Panc1 (cell line): ENCODE results near the gene SMG1. TPM values are rescaled to one million over a fixed set of nuclear protein-coding genes. Genes with fewer than 3 reads are reported as not detected.
"Not testable (repeated sequence)": the region's sequence is repeated elsewhere in the genome, so short reads cannot be mapped to it uniquely, and the experiment has no call there.

ENCODE experiments used
- ATAC-seq: fragments of 200-7000 bp; cut with Tn5 transposase; 2 replicates; pipeline ENCODE4 v1.9.1; 2020; ENCODE audit warnings: mild to moderate bottlenecking, moderate library complexity
- BruUV-seq: library from RNA; stranded (reverse); fragments of 400-500 nt; replicated peaks from 2 replicates; lab custom pipeline; 2021; lab: Mats Ljungman, UMichigan
- CTCF ChIA-PET: fragments of 300-600 bp; sonication (Branson Sonifier 250); formaldehyde crosslinking; loops from one replicate; lab custom pipeline; 2022; ENCODE audit warnings: antibody characterized with exemption; lab: Charles Lee
- POLR2A ChIA-PET: fragments of 300-600 bp; sonication (Branson Sonifier 250); formaldehyde crosslinking; loops from one replicate; lab custom pipeline; 2022; ENCODE audit warnings: antibody characterized with exemption; lab: Charles Lee
- DNase-seq: peaks from one replicate; pipeline ENCODE4 v3.0.0-alpha.2; 2010; ENCODE audit warnings: low read depth, low spot score
- H3K27ac ChIP-seq: 2 replicates; pipeline ENCODE4 v1.5.1; 2011; ENCODE audit warnings: mild to moderate bottlenecking, low read length, inconsistent platforms
- H3K27me3 ChIP-seq: fragments of 200-500 bp; sonication (Bioruptor generic); 2 replicates; pipeline ENCODE4 v1.6.0; 2014; ENCODE audit warnings: low read length, inconsistent platforms; ENCODE audit not compliant: control insufficient read depth, insufficient read depth
- H3K36me3 ChIP-seq: fragments of 200-500 bp; sonication (Bioruptor generic); 2 replicates; pipeline ENCODE4 v1.5.1; 2014; ENCODE audit warnings: inconsistent platforms, mild to moderate bottlenecking, low read length, moderate library complexity; ENCODE audit not compliant: control insufficient read depth, insufficient read depth
- H3K4me1 ChIP-seq: 2 replicates; pipeline ENCODE4 v1.5.1; 2011; ENCODE audit warnings: inconsistent platforms, mild to moderate bottlenecking, low read length, moderate library complexity; ENCODE audit not compliant: control insufficient read depth, insufficient read depth
- H3K4me3 ChIP-seq, 2 experiments: 2 replicates each; pipeline ENCODE4 v1.5.1; 2011 to 2012; ENCODE audit warnings: low read depth in 2 of 2, low read length in 2 of 2, mild to moderate bottlenecking in 2 of 2, inconsistent platforms in 1 of 2, moderate library complexity in 1 of 2
- H3K9me3 ChIP-seq: fragments of 200-500 bp; sonication (Bioruptor generic); 2 replicates; pipeline ENCODE4 v1.5.1; 2014; ENCODE audit warnings: low read depth, mild to moderate bottlenecking, inconsistent platforms, low read length, moderate library complexity; ENCODE audit not compliant: control insufficient read depth, insufficient read depth
- in situ Hi-C: cut with HindIII; loops from 2 replicates; pipeline ENCODE4 v1.10.0; 2016; ENCODE audit warnings: low sequenced_read_pairs, low pct_unique_long_range_greater_than_20kb
- intact Hi-C: fragments of 100-400 bp; cut with micrococcal nuclease; formaldehyde crosslinking; loops from one replicate; pipeline ENCODE4 v1.10.0; 2022; ENCODE audit not compliant: unreplicated experiment
- total RNA-seq: library from RNA; stranded (reverse); gene quantifications from one replicate; pipeline ENCODE4 v1.2.1, GENCODE V29; 2021; ENCODE audit not compliant: unreplicated experiment
- TF ChIP-seq, protein P1 (sequence below): fragments of 450-650 bp; IDR thresholded peaks from 2 replicates; pipeline ENCODE4 v1.5.1; 2017; ENCODE audit warnings: mild to moderate bottlenecking

Gene SMG1
- total RNA-seq, 1 experiment from 2014 or later, result 113 TPM

DNA sequence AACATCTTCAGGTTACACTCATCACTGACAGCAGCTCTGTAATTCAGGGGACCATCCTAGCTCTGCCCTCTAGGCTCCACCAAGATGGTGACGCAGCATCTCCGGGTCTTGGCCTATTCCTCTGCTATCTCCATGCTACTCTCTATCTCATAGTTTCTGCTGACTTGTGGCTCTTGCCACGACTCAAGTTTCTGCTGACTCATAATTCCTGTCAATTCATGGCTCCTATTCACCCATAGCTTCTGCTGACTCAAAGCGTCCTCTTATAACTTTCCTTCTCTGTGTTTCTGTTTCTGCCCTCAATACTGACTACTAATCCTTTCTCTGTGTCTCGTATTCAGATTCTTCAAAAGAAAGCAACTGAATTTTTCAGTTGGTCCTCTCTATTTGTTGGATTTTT is 163.5 kb downstream of the SMG1 start:
- intact Hi-C loops, ATAC-seq, CTCF ChIA-PET: not testable (repeated sequence)

DNA sequence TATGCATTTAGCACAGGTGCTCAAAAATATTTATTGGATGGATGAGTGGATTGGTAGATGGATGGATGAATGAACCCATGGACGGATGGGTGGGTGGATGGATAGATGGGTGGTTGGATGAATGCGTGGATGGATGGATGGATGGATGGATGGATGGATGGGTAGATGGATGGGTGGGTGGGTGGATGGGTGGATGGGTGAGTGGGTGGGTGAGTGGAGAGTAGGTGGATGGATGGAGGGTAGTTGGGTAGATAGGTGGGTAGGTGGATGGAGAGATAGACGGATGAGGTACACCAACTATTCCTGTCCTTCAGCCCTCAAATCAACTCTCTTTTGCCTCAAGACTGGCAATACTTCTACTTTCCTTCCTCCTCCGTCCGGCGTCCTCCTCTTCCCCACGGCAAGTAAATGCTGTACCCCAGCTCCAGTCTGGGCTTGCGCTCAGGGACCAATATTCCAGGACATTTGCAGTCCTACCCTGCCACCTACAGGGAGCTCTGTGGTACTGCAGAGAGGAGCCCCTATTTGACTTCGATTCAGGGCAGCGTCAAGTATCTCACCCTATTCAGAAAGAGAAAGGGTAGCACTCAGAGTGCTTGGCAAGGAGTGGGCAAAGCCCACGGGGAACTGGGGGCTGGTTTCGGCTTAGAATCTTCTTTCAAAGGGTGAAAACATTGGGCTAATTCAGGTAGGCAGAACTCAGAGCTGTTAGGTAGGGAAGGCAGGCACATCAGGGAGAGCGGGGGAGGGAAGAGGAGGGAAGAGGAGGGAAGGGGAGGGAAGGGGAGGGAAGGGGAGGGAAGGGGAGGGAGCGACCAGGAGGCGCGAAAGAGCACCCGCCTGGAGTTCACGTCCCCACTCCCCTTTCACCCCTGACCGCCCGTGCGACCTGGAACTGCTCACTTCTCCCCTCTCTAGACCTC is 166.3 kb downstream of the SMG1 start:
- H3K4me1 ChIP-seq, intact Hi-C loops, DNase-seq, POLR2A ChIA-PET, BruUV-seq, H3K36me3 ChIP-seq, in situ Hi-C loops, H3K27ac ChIP-seq, H3K4me3 ChIP-seq, H3K27me3 ChIP-seq, H3K9me3 ChIP-seq: not testable (repeated sequence)
- CTCF ChIA-PET, result interaction anchor here (0.6 kb wide), 1 partner anchor 166 kb away, joined by 3 read pairs; no protein-coding TSS in a partner anchor
- peak; percentile 95 for ATAC-seq
- TF ChIP-seq, protein P1, sequence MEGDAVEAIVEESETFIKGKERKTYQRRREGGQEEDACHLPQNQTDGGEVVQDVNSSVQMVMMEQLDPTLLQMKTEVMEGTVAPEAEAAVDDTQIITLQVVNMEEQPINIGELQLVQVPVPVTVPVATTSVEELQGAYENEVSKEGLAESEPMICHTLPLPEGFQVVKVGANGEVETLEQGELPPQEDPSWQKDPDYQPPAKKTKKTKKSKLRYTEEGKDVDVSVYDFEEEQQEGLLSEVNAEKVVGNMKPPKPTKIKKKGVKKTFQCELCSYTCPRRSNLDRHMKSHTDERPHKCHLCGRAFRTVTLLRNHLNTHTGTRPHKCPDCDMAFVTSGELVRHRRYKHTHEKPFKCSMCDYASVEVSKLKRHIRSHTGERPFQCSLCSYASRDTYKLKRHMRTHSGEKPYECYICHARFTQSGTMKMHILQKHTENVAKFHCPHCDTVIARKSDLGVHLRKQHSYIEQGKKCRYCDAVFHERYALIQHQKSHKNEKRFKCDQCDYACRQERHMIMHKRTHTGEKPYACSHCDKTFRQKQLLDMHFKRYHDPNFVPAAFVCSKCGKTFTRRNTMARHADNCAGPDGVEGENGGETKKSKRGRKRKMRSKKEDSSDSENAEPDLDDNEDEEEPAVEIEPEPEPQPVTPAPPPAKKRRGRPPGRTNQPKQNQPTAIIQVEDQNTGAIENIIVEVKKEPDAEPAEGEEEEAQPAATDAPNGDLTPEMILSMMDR, result peak; percentile 68

More for the DNA sequence above, 163.5 kb downstream of the SMG1 start:
- H3K27ac ChIP-seq, H3K4me3 ChIP-seq, H3K9me3 ChIP-seq, H3K27me3 ChIP-seq, H3K4me1 ChIP-seq, H3K36me3 ChIP-seq, DNase-seq, BruUV-seq, POLR2A ChIA-PET, in situ Hi-C loops: not testable (repeated sequence)

DNA sequence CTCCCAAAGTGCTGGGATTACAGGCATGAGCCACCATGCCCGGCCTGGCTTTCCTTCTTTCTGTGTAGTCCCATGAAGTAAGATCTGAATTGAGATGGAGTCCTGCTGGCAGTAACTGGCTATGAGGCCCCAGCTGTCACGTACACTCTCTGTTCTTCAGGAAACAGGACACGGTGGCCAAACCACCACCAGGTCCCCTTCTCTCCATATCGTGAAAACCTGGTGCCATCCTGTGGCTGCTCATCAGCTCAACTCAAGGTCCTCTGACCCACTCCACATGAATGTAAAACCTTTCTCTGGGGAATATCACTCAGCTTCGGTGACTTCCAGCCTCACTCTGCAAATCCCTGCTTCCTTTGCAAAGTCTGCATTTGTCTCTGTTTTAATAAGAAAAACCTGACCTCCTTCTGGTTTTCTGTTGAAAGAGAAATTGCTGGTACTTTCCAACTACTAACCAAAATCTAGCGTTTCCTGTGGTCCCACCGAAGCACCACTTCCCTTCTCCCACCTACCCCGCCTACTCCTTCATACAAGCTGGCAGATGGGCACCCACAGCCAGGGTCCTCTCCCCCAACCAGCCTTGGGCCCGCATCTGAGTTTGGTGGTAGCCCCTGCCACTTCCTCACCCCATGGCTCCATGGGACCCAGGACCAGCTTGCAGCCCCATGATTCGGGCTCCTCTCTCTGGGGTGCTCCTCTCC is 168.1 kb downstream of the SMG1 start:
- H3K36me3 ChIP-seq, H3K9me3 ChIP-seq, intact Hi-C loops, H3K4me3 ChIP-seq, H3K27me3 ChIP-seq, POLR2A ChIA-PET, CTCF ChIA-PET, BruUV-seq, H3K4me1 ChIP-seq, in situ Hi-C loops, DNase-seq, H3K27ac ChIP-seq: not testable (repeated sequence)
- ATAC-seq, result peak; percentile 40; the same call in 1 of the 2 replicates

DNA sequence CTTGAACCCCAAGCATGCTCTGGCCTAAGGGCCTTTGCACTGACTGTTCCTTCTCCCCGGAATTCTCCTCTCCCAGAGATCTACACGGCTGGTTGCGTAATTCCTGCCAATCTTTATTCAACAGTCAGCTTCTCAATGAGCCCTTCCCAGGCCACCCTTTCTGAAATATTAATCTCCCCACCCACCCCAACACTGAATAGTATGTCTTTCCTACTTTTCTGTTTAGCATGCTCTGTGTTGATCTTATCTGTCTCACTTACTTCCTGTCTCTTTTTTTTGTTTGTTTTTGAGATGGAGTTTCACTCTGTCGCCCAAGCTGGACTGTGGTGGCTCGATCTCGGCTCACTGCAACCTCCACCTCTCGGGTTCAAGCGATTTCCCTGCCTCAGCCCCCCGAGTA is 169.6 kb downstream of the SMG1 start:
- in situ Hi-C loops, H3K27me3 ChIP-seq, POLR2A ChIA-PET, H3K4me3 ChIP-seq, ATAC-seq, intact Hi-C loops, DNase-seq, H3K9me3 ChIP-seq, H3K4me1 ChIP-seq, H3K36me3 ChIP-seq, CTCF ChIA-PET, BruUV-seq, H3K27ac ChIP-seq: not testable (repeated sequence)

Other genes with a start within 250 kb of the SMG1 start
- 1,366 TPM for gene RPS15A, start 136.1 kb downstream of the SMG1 start, total RNA-seq
- gene ARL6IP1, start 124.9 kb downstream of the SMG1 start, total RNA-seq, result 343 TPM
- gene TMC7, start 57.5 kb upstream of the SMG1 start, total RNA-seq, result 5.1 TPM
- 39.6 TPM for gene COQ7, start 141.2 kb upstream of the SMG1 start, total RNA-seq
- 83.2 TPM for gene ITPRIPL2, start 187.6 kb upstream of the SMG1 start, total RNA-seq
- 5.4 TPM for gene SYT17, start 241.8 kb upstream of the SMG1 start, total RNA-seq